Neural crest cell (in vitro differentiated cells): Measurements from ENCODE around the gene TFEB. TPM values are rescaled to one million over a fixed set of nuclear protein-coding genes. Genes with fewer than 3 reads are reported as not detected.
A peak's percentile ranks its signal among the peaks of the same experiment; 100 is the strongest.

Source experiments
- DNase-seq: peaks from one replicate; pipeline ENCODE4 v3.0.0; 2021; ENCODE audit warnings: low read depth, mixed read lengths, low spot score
- H3K27ac Mint-ChIP-seq: one replicate; pipeline ENCODE4 v1.8.0; 2021; ENCODE audit warnings: mild to moderate bottlenecking, mixed read lengths; ENCODE audit not compliant: unreplicated experiment
- H3K27me3 Mint-ChIP-seq: 2 replicates; pipeline ENCODE4 v1.8.0; 2021; ENCODE audit warnings: low read depth, mild to moderate bottlenecking, mixed read lengths
- H3K36me3 Mint-ChIP-seq: 2 replicates; pipeline ENCODE4 v1.8.0; 2021; ENCODE audit warnings: low read depth, mild to moderate bottlenecking, mixed read lengths
- H3K4me1 Mint-ChIP-seq: 2 replicates; pipeline ENCODE4 v1.8.0; 2021; ENCODE audit warnings: mixed read lengths
- H3K4me3 Mint-ChIP-seq: one replicate; pipeline ENCODE4 v1.8.0; 2021; ENCODE audit warnings: mild to moderate bottlenecking, mixed read lengths
- H3K9me3 Mint-ChIP-seq: 2 replicates; pipeline ENCODE4 v1.8.0; 2021; ENCODE audit warnings: mixed read lengths
- total RNA-seq: library from RNA; stranded (reverse); gene quantifications from 2 replicates; pipeline ENCODE4 v1.2.1, GENCODE V29; 2021
- TF ChIP-seq, protein P1 (sequence below): fragments of 200-600 bp; sonication (generic); conservative IDR thresholded peaks from 2 replicates; pipeline ENCODE4 v1.5.0; 2021; ENCODE audit warnings: antibody characterized with exemption, mild to moderate bottlenecking

The TFEB gene
- total RNA-seq, 1 donor from 2014 or later, result 1.3 TPM

DNA sequence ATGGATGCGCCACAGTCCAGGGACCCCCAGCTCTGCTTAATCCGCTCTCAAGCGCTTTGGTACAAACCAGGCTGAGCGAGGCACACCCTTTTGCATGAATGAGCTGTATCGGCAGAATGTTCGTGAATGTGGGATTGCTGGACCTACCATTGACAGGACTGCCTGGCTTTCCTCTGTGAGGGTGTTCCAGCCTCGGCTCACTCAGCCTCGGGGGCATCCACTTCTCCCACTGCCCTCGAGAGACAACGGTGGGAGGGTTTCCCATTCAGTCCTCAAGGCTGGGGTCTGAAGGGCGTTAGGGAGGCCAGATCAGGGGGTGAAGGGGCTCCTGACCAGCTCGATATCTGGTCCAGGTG, 79.8 kb downstream of the TFEB start:
- TF ChIP-seq, protein P1, sequence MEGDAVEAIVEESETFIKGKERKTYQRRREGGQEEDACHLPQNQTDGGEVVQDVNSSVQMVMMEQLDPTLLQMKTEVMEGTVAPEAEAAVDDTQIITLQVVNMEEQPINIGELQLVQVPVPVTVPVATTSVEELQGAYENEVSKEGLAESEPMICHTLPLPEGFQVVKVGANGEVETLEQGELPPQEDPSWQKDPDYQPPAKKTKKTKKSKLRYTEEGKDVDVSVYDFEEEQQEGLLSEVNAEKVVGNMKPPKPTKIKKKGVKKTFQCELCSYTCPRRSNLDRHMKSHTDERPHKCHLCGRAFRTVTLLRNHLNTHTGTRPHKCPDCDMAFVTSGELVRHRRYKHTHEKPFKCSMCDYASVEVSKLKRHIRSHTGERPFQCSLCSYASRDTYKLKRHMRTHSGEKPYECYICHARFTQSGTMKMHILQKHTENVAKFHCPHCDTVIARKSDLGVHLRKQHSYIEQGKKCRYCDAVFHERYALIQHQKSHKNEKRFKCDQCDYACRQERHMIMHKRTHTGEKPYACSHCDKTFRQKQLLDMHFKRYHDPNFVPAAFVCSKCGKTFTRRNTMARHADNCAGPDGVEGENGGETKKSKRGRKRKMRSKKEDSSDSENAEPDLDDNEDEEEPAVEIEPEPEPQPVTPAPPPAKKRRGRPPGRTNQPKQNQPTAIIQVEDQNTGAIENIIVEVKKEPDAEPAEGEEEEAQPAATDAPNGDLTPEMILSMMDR, result no peak
- peaks cover 2% of the 10 kb centered on the region for H3K27me3 Mint-ChIP-seq
- H3K4me1 Mint-ChIP-seq, result peaks cover 13% of the 10 kb centered on the region
- H3K36me3 Mint-ChIP-seq, result peaks cover 5% of the 10 kb centered on the region
- no peaks in the 10 kb centered on the region for H3K9me3 Mint-ChIP-seq
- no peak for DNase-seq
- H3K27ac Mint-ChIP-seq, result no peak overlapping the region
- H3K4me3 Mint-ChIP-seq, result peak overlapping the region; percentile 7

DNA sequence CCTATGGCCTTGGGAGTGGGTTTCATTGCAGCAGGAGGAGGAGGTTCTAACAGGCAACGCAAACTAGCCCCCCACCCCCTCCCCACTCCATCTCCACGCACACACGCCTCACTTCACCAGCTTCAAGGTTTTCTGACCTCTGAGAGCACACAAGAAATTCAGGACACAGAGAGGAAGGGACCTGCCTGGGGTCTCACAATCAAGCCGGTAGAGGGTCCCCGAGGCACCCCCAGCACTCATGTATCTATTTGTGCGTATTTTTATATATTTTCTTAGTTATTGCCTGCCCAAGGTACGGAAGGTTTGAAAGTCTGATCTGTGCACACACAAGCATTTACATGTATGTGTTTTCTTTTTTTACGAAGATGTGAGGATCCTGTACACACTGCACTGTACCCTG, 80.2 kb downstream of the TFEB start:
- no peak overlapping the region for H3K27ac Mint-ChIP-seq
- H3K36me3 Mint-ChIP-seq, result peaks cover 5% of the 10 kb centered on the region
- no peaks in the 10 kb centered on the region for H3K27me3 Mint-ChIP-seq
- TF ChIP-seq, protein P1, result no peak
- no peaks in the 10 kb centered on the region for H3K9me3 Mint-ChIP-seq
- peak overlapping the region; percentile 7 for H3K4me3 Mint-ChIP-seq
- H3K4me1 Mint-ChIP-seq, result peaks cover 13% of the 10 kb centered on the region
- DNase-seq, result no peak

DNA sequence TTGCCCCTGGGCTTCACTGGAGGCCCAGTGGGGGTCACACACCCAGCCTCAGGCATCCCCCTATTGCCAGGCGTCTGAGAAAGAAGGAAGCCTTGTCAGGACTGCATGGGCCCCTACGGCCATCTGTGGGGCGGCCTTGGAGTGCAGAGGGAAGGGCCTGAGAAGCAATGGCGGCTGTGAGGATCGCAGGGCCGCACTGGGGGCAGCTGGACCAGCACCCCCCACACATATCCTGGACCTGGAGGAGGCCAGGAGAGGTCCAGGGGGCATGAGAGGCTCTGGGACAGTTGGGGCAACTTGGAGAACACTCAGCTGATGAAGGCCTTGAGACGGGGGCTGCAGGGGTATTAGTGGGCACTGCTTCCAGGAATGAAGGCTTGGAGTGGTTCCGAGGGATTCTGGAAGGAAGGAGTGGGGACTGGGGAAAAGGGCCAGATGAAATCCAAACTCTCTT, 80.7 kb downstream of the TFEB start:
- no peaks in the 10 kb centered on the region for H3K27me3 Mint-ChIP-seq
- no peak overlapping the region for H3K27ac Mint-ChIP-seq
- H3K9me3 Mint-ChIP-seq, result no peaks in the 10 kb centered on the region
- TF ChIP-seq, protein P1, result no peak
- DNase-seq, result no peak
- no peak overlapping the region for H3K4me3 Mint-ChIP-seq
- peaks cover 5% of the 10 kb centered on the region for H3K36me3 Mint-ChIP-seq
- peaks cover 13% of the 10 kb centered on the region for H3K4me1 Mint-ChIP-seq

DNA sequence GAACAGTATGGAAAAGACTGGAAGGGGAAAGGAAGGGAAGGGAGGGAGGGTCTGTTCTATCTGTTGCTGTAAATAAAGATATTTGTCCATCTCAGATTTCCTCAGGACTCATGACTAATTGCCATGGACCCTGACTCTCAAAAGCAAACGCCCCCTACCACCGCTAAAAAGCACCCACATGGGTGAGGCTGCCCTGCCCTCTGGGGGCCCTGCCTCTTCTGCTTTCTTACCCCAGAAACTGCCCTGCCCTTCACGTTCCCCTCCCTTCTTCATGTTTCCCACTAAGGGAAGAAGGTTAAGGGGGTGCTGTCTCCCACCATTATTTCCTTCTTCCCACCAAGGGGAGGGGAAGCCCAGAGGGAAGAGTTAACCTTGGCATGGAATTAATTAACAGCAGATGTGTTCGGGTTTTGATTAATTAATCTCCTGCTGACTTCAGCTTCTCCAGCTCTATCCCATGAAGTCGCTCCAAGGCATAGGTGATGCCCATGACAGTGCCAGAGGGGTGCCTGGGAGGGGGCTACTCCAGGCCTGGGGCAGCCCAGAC, 81.2 kb downstream of the TFEB start:
- Mint-ChIP-seq H3K4me1 (peaks cover 13% of the 10 kb centered on the region), H3K36me3 (peaks cover 5% of the 10 kb centered on the region), H3K27me3 (no peaks in the 10 kb centered on the region), H3K4me3 (no peak overlapping the region), H3K9me3 (no peaks in the 10 kb centered on the region), H3K27ac (no peak overlapping the region)
- TF ChIP-seq, protein P1, result no peak
- DNase-seq, result no peak

DNA sequence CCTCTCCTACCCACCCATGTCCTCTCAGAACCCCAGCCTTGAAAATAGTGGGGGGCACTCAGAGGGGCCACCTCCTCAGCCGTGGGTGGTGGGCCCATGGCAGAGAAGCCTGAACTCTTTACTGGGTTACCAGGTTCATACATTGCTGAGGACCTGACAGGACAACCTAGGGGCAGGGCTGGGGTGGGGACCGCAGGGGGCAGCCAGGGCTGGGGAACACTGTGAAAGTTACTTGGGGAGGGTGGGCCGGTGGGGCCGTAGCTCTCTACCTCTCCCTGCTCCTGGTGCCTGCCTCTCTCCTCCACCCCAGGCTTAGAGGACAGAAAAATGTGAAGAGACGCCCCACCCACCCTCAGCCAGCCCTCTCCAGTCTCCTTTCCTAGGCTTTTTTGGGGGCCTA, 81.7 kb downstream of the TFEB start:
- Mint-ChIP-seq H3K4me3 (no peak overlapping the region), H3K27me3 (no peaks in the 10 kb centered on the region), H3K9me3 (no peaks in the 10 kb centered on the region), H3K36me3 (peaks cover 5% of the 10 kb centered on the region), H3K27ac (no peak overlapping the region), H3K4me1 (peaks cover 13% of the 10 kb centered on the region)
- no peak for DNase-seq
- TF ChIP-seq, protein P1, result no peak
